Activated T-helper 17 cell treated with anti-CD3 and anti-CD28 coated beads, Interleukin-2, amount 50 U/mL, for 72 hours (primary cell): ENCODE data around the gene TRABD2A. TPM values are rescaled to one million over a fixed set of nuclear protein-coding genes. Genes with fewer than 3 reads are reported as not detected.
A peak's percentile ranks its signal among the peaks of the same experiment; 100 is the strongest.

Experiments used
- ATAC-seq: fragments of 150-1000 bp; cut with Tn5 transposase; replicated peaks from 2 replicates; pipeline ENCODE4 v1.10.0; 2021; ENCODE audit warnings: mild to moderate bottlenecking, moderate library complexity
- H3K27ac Mint-ChIP-seq: one replicate; pipeline ENCODE4 v1.8.0; 2022; ENCODE audit warnings: mixed read lengths
- H3K27me3 Mint-ChIP-seq: one replicate; pipeline ENCODE4 v1.8.0; 2022; ENCODE audit warnings: mixed read lengths
- H3K36me3 Mint-ChIP-seq: one replicate; pipeline ENCODE4 v1.8.0; 2022; ENCODE audit warnings: low read depth, mild to moderate bottlenecking, mixed read lengths
- H3K4me1 Mint-ChIP-seq: one replicate; pipeline ENCODE4 v1.8.0; 2022; ENCODE audit warnings: mixed read lengths
- H3K4me3 Mint-ChIP-seq: one replicate; pipeline ENCODE4 v1.8.0; 2022; ENCODE audit warnings: mild to moderate bottlenecking, mixed read lengths
- H3K9me3 Mint-ChIP-seq: one replicate; pipeline ENCODE4 v1.8.0; 2022; ENCODE audit warnings: mixed read lengths
- total RNA-seq, 2 donors: library from RNA; stranded (reverse); gene quantifications; one replicate each; pipeline ENCODE4 v1.2.3, GENCODE V29; 2022

Gene TRABD2A
- total RNA-seq, 2 donors from 2014 or later: 28.6 to 32.3 TPM

GRCh38 chr2:84858937-84859336 lies 21.9 kb downstream of the TRABD2A start:
- Mint-ChIP-seq H3K27ac (peak overlapping the region; percentile 49), H3K4me3 (peak overlapping the region; percentile 71), H3K36me3 (peaks cover 5% of the 10 kb centered on the region), H3K27me3 (no peaks in the 10 kb centered on the region), H3K4me1 (peaks cover 77% of the 10 kb centered on the region), H3K9me3 (no peaks in the 10 kb centered on the region)
- ATAC-seq: no peak

DNA sequence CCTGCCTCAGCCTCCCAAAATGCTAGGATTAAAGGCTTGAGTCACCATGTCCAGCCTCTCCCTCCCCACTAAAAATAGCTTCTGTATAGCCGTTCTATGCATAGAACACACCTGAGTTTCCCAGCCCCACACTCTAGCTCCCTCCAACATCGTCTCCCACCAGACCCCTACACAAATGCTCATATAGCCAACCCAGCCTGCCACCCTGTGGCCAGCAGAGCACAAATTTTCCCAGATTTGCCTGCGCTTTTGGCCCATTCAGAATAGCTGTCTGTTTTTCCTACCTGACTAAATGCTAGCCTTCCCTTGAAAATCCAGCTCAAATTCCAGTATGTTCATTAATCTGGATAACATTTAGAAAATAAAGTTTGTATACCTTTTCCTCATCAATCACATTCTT lies 22.8 kb downstream of the TRABD2A start:
- Mint-ChIP-seq H3K4me1 (peaks cover 80% of the 10 kb centered on the region), H3K27ac (peak overlapping the region; percentile 82), H3K9me3 (peaks cover 2% of the 10 kb centered on the region), H3K27me3 (no peaks in the 10 kb centered on the region), H3K4me3 (peak overlapping the region; percentile 71), H3K36me3 (peaks cover 8% of the 10 kb centered on the region)
- ATAC-seq: no peak

DNA sequence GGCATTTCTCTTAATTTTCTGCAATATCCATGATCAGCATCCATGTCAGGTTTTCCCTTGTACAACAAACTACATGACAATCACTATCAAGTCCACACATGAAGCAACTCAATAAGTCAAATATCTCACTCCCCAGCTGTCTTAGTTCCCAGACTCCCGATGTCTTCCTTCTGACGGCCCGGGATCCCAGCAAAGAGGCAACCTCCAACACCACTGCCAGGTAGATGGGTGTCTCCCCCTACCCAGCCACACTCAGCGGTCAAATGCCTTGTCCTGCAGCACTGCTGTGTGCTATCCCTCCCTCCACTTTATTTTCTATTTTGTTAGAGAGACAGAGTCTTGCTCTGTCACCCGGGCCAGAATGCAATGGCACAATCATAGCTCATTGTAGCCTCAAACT lies 23.3 kb downstream of the TRABD2A start:
- no peaks in the 10 kb centered on the region for H3K27me3 Mint-ChIP-seq
- H3K9me3 Mint-ChIP-seq: peaks cover 6% of the 10 kb centered on the region
- H3K4me1 Mint-ChIP-seq: peaks cover 81% of the 10 kb centered on the region
- peak overlapping the region; percentile 71 for H3K4me3 Mint-ChIP-seq
- peak overlapping the region; percentile 82 for H3K27ac Mint-ChIP-seq
- peaks cover 13% of the 10 kb centered on the region for H3K36me3 Mint-ChIP-seq
- ATAC-seq: no peak

DNA sequence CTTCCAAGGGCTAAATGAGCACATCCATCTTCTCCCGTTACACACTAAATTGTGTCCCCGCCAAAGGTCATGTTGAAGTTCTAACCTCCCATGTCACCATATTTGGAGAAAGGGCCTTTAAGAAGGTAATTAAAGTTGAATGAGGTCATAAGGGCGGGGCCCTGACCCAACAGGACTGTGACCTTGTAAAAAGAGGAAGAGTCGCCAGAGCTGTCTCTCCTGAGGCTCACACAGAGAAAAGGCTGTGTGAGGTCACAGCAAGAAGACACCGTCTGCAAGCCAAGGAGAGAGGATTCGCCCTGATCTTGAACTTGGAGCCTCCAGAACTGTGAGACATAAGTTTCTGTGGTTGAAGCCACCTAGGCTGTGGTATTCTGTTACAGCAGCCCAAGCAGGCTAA lies 24.1 kb downstream of the TRABD2A start:
- peaks cover 6% of the 10 kb centered on the region for H3K9me3 Mint-ChIP-seq
- ATAC-seq: peak; percentile 92
- peaks cover 21% of the 10 kb centered on the region for H3K36me3 Mint-ChIP-seq
- no peaks in the 10 kb centered on the region for H3K27me3 Mint-ChIP-seq
- peak overlapping the region; percentile 82 for H3K27ac Mint-ChIP-seq
- H3K4me1 Mint-ChIP-seq: peaks cover 83% of the 10 kb centered on the region
- H3K4me3 Mint-ChIP-seq: peak overlapping the region; percentile 71

- H3K4me1 Mint-ChIP-seq: peaks cover 86% of the 10 kb centered on the region
- H3K36me3 Mint-ChIP-seq: peaks cover 26% of the 10 kb centered on the region
- H3K4me3 Mint-ChIP-seq: peak overlapping the region; percentile 71
- H3K9me3 Mint-ChIP-seq: peaks cover 6% of the 10 kb centered on the region
- peak overlapping the region; percentile 52 for H3K27ac Mint-ChIP-seq
- no peaks in the 10 kb centered on the region for H3K27me3 Mint-ChIP-seq
- ATAC-seq: no peak
These were observed 25.2 kb downstream of the TRABD2A start for GRCh38 chr2:84855731-84856130.

- peaks cover 86% of the 10 kb centered on the region for H3K4me1 Mint-ChIP-seq
- H3K4me3 Mint-ChIP-seq: peak overlapping the region; percentile 71
- H3K27me3 Mint-ChIP-seq: no peaks in the 10 kb centered on the region
- H3K9me3 Mint-ChIP-seq: peaks cover 6% of the 10 kb centered on the region
- H3K36me3 Mint-ChIP-seq: peaks cover 26% of the 10 kb centered on the region
- H3K27ac Mint-ChIP-seq: peak overlapping the region; percentile 52
- no peak for ATAC-seq
These were observed 26.0 kb downstream of the TRABD2A start for GRCh38 chr2:84854850-84855249.

GRCh38 chr2:84851876-84852275 lies 29.0 kb downstream of the TRABD2A start:
- peaks cover 88% of the 10 kb centered on the region for H3K4me1 Mint-ChIP-seq
- H3K36me3 Mint-ChIP-seq: peaks cover 26% of the 10 kb centered on the region
- peaks cover 6% of the 10 kb centered on the region for H3K9me3 Mint-ChIP-seq
- ATAC-seq: no peak
- no peaks in the 10 kb centered on the region for H3K27me3 Mint-ChIP-seq
- H3K4me3 Mint-ChIP-seq: peak overlapping the region; percentile 50
- H3K27ac Mint-ChIP-seq: peak overlapping the region; percentile 31

DNA sequence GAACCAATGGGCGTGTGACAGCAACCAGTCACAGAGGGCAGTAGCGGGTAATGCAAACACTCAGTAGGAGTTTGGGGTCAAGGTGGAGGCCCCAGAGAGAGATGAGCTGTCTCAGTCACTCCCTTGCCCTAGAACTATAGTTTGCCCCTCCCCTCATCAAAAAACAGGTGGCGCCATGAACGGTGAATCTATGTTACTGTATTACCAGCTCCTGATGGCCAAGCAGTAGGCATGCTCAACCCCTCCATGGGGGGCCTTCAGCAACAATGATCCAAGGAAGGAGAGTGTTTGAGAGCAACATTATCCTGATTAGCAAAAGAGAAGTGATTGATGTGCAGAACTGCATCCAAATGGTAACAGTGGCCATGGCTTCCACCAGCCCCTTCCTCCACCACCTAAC lies 30.4 kb downstream of the TRABD2A start:
- Mint-ChIP-seq H3K4me1 (peaks cover 89% of the 10 kb centered on the region), H3K36me3 (peaks cover 21% of the 10 kb centered on the region), H3K27ac (peak overlapping the region; percentile 75), H3K27me3 (no peaks in the 10 kb centered on the region), H3K4me3 (peak overlapping the region; percentile 76), H3K9me3 (peaks cover 6% of the 10 kb centered on the region)
- no peak for ATAC-seq

DNA sequence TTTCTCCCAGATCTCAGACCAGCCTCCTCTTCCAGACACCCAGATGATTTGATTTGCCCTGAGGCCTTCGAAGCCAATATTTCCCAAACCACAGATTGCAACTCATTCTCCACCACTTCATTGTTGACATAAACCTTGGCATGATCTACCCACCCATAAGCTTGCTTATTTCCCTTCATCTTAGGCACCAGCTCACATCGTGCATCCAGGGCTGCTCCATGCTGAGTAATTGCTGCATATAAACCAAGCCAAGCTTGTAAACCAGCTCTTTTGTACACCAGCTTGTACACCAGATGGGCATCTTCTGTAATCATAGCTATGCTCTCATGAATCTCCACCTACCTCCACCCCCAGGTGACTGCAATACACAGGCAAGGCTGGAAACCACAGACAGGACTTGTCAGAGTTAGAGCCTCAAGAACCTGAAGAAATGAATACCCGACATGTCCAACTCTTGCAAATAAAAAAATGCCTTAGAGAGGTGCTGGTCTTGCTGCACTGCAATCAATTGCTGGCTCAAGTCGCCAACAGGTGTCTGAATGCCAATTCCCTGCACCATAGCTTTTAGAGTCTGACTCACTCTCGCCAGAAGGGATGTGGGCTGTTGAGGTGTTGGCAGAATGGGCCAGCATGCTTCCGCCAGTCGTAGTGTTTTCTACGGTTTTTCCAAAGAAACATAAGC lies 31.5 kb downstream of the TRABD2A start:
- H3K9me3 Mint-ChIP-seq: peaks cover 6% of the 10 kb centered on the region
- H3K27ac Mint-ChIP-seq: peak overlapping the region; percentile 75
- H3K4me3 Mint-ChIP-seq: peak overlapping the region; percentile 76
- H3K27me3 Mint-ChIP-seq: no peaks in the 10 kb centered on the region
- peaks cover 21% of the 10 kb centered on the region for H3K36me3 Mint-ChIP-seq
- H3K4me1 Mint-ChIP-seq: peaks cover 82% of the 10 kb centered on the region
- ATAC-seq: peak; percentile 66

DNA sequence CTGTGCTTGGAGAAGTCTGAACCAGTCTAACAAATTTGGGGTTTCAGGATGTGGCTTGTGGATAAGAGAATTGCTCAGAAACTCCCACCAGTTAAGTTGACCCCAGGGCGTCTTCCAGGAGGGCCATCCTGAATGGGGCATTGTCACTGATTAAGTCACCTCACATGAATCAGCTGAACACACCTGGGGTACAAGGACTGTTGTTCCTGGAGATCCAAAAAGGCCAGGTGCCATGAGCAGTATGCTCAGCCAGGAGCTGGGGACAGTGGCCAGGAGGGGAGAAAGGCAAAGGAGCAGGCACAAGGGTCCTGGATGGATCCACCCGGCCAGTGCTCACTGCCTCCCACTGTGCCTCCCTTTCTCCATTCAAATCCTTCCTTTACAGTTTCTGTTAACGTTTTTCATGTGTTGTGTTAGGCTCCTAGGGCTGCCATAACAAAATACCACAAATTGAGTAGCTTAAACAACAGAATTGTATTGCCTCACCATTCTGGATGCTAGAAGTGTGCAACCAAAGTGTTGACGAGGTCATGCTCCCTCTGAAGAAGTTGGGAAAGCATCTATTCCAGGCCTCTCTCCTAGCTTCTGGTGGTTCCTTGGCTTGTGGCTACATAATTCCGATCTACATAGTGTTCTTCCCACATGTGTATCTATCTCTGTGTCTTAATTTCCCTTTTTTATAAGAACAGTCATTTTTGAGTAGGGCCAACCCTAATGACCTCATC lies 33.4 kb downstream of the TRABD2A start:
- H3K4me1 Mint-ChIP-seq: peaks cover 83% of the 10 kb centered on the region
- H3K9me3 Mint-ChIP-seq: no peaks in the 10 kb centered on the region
- peak overlapping the region; percentile 79 for H3K4me3 Mint-ChIP-seq
- peaks cover 12% of the 10 kb centered on the region for H3K36me3 Mint-ChIP-seq
- no peaks in the 10 kb centered on the region for H3K27me3 Mint-ChIP-seq
- peak overlapping the region; percentile 85 for H3K27ac Mint-ChIP-seq
- no peak for ATAC-seq

DNA sequence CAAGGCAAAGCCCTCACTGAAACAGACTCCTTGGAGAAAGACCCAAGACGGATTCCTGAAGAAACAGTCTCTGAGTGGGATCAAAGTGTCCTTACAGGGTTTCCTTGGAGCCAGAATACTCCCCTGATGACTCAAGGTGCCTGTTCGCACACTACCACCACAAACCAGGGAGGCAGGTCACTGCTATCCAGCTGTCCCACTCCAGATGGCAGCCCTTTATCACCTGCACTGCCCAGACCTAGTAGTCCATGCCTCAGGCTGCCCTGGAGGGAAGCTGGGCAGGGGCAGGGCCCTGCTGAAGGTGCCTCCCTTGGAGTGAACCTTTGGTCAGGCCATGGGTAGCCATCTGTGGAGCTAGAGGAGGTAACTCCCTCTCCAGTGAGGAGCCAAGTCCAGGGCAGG lies 34.1 kb downstream of the TRABD2A start:
- Mint-ChIP-seq H3K9me3 (no peaks in the 10 kb centered on the region), H3K4me1 (peaks cover 77% of the 10 kb centered on the region), H3K27ac (peak overlapping the region; percentile 85), H3K4me3 (peak overlapping the region; percentile 79), H3K36me3 (peaks cover 4% of the 10 kb centered on the region), H3K27me3 (no peaks in the 10 kb centered on the region)
- peak; percentile 40 for ATAC-seq

DNA sequence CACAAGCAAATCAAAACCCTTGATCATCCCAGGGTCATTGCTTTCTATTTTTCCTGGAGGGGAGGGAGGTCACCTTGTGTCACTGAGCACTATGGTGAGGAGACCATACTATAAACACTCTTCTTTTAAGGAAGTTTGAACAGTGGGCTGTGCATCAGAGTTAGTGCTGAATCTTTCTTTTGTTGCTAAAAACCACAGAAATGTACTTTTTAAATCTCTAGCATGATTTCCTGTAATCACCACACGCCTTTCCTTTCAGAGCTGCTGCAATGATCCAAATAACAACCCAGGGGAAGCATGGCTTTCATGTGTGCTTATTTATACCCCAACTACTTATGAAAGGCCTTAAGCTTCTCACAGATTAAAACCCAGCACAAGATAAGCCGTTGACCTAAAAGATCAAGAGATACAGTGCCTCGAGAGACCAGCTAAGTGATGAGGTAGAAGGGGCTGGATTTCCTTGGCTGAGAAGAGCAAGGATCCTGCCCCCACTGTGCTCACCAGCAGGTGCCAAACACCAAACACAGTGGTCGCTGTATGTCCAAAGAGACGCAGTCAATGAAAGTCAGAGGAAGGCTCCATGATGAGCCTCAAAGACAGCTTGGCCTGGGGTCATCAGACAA lies 34.7 kb downstream of the TRABD2A start:
- peak overlapping the region; percentile 79 for H3K4me3 Mint-ChIP-seq
- ATAC-seq: peak; percentile 59
- no peaks in the 10 kb centered on the region for H3K36me3 Mint-ChIP-seq
- H3K9me3 Mint-ChIP-seq: no peaks in the 10 kb centered on the region
- H3K4me1 Mint-ChIP-seq: peaks cover 77% of the 10 kb centered on the region
- H3K27me3 Mint-ChIP-seq: no peaks in the 10 kb centered on the region
- peak overlapping the region; percentile 85 for H3K27ac Mint-ChIP-seq

DNA sequence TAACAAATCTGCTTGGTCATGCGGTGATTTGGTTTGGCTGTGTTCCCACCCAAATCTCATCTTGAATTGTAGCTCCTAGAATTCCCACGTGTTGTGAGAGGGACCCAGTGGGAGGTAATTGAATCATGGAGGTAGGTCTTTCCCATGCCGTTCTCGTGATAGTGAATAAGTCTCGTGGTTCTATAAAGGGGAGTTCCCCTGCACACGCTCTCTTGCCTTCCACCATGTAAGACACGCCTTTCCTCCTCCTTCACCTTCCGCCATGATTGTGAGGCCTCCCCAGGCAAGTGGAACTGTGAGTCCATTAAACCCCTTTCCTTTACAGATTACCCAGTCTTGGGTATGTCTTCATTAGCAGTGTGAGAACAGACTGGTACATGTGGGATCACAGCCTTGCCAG lies 36.7 kb downstream of the TRABD2A start:
- Mint-ChIP-seq H3K4me3 (peak overlapping the region; percentile 79), H3K9me3 (no peaks in the 10 kb centered on the region), H3K36me3 (peaks cover 13% of the 10 kb centered on the region), H3K27me3 (no peaks in the 10 kb centered on the region), H3K27ac (peak overlapping the region; percentile 85), H3K4me1 (peaks cover 77% of the 10 kb centered on the region)
- peak; percentile 31 for ATAC-seq

DNA sequence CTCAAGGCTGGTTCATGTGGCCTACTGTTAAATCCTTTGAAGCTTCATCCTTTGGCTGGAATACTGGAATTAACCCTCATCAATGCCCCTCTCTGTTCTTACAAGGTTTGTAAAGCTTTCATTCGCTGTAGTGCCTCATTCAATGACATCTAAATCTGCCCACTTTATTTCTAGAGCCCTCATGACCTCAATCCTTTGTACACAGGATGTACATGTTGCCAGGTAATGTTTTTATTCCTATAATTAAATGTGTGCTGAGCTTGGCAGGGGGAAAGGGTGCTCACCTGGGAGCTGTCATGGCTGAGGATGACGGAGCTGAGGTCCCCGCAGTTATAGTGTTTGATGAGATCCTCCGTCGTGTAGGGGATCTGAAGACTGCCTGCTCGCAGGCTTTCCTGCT lies 39.3 kb downstream of the TRABD2A start:
- Mint-ChIP-seq H3K36me3 (peaks cover 38% of the 10 kb centered on the region), H3K9me3 (peaks cover 3% of the 10 kb centered on the region), H3K4me3 (peak overlapping the region; percentile 85), H3K4me1 (peaks cover 67% of the 10 kb centered on the region), H3K27me3 (no peaks in the 10 kb centered on the region), H3K27ac (peak overlapping the region; percentile 92)
- ATAC-seq: no peak

GRCh38 chr2:84840306-84840705 lies 40.6 kb downstream of the TRABD2A start:
- Mint-ChIP-seq H3K36me3 (peaks cover 48% of the 10 kb centered on the region), H3K4me1 (peaks cover 54% of the 10 kb centered on the region), H3K9me3 (peaks cover 3% of the 10 kb centered on the region), H3K27ac (peak overlapping the region; percentile 92), H3K27me3 (no peaks in the 10 kb centered on the region), H3K4me3 (peak overlapping the region; percentile 85)
- peak; percentile 52 for ATAC-seq
